ENCODE data around the gene KCTD21.

DNA sequence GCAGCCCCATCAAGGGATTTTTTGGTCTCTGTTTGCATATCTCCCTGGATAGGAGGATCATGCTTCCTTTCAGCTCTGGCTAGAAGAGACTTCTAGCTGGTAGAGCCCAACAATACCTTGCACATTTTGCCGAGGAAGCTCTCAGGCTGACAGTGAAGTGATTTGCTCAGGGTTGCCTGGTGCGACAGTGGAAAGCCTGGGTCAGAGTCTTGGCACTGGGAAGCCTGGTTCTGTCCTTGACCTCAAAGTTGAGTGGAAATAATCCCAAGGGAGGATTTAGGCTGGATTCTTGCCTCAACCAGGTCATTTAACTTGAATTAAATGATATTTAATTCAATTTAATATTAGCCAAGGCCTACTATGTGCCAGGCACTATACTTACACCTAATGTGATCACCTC is 24.6 kb downstream of the KCTD21 start:
- no peak for TF ChIP-seq SUZ12 (IDR thresholded peaks at IDR 0.05; ENCODE audit: extremely low read depth, insufficient read depth, insufficient read length)
- TF ChIP-seq YY1 (IDR thresholded peaks at IDR 0.05; ENCODE audit: insufficient read depth, insufficient read length): no peak
- no peak for TF ChIP-seq ZNF274 (IDR thresholded peaks at IDR 0.05; ENCODE audit: low read depth, low read length)
